GM12892 (cell line): ENCODE data around the gene VBP1. TPM values are rescaled to one million over a fixed set of nuclear protein-coding genes. Genes with fewer than 3 reads are reported as not detected.
"Not testable (repeated sequence)": the region's sequence is repeated elsewhere in the genome, so short reads cannot be mapped to it uniquely, and the experiment has no call there.

Experiments
- DNase-seq: peaks from one replicate; pipeline ENCODE4 v3.0.0; 2011; ENCODE audit not compliant: insufficient read length
- FAIRE-seq: peaks from 2 replicates; lab custom pipeline; 2011; peaks lifted over from hg19 to GRCh38; lab: Jason Lieb, UNC
- POLR2A ChIP-seq: IDR thresholded peaks from 2 replicates; pipeline ENCODE4 v1.6.1; 2011; ENCODE audit warnings: low read depth, low read length, control low read depth
- POLR2AphosphoS5 ChIP-seq: IDR thresholded peaks from 2 replicates; pipeline ENCODE4 v1.6.1; 2011; ENCODE audit warnings: low read depth, low read length, control low read depth
- TAF1 ChIP-seq: IDR thresholded peaks from 2 replicates; pipeline ENCODE4 v1.6.1; 2011; ENCODE audit warnings: low read depth, mild to moderate bottlenecking, control low read depth, low read length, borderline replicate concordance
- polyA plus RNA-seq: library from polyadenylated mRNA; unstranded; fragments of >200 nt; gene quantifications from one replicate; pipeline ENCODE4 v1.2.1, GENCODE V29; 2012; ENCODE audit warnings: missing spikeins, inconsistent platforms; ENCODE audit not compliant: missing spikeins

VBP1 gene, protein sequence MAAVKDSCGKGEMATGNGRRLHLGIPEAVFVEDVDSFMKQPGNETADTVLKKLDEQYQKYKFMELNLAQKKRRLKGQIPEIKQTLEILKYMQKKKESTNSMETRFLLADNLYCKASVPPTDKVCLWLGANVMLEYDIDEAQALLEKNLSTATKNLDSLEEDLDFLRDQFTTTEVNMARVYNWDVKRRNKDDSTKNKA
- 101 TPM for polyA plus RNA-seq

GRCh38 chrX:155216179-155216939, at the start of gene VBP1:
Gene VBP1 (plus strand): TSS chrX:155216460. CDS start chrX:155216483, 23 bp downstream.
- peak; percentile 58 for DNase-seq
- FAIRE-seq = peak; percentile 85
- TF ChIP-seq POLR2AphosphoS5 (no peak; the same call in 1 of the 2 replicates), TAF1 (peak; percentile 72; the same call in 1 of the 2 replicates), POLR2A (peak; percentile 67; the same call in 1 of the 2 replicates)

GRCh38 chrX:155169881-155170280, 46.4 kb upstream of the VBP1 start:
- FAIRE-seq (no peak), DNase-seq (no peak)
- no peak for TF ChIP-seq TAF1
- TF ChIP-seq POLR2AphosphoS5 = no peak
- no peak for TF ChIP-seq POLR2A

DNA sequence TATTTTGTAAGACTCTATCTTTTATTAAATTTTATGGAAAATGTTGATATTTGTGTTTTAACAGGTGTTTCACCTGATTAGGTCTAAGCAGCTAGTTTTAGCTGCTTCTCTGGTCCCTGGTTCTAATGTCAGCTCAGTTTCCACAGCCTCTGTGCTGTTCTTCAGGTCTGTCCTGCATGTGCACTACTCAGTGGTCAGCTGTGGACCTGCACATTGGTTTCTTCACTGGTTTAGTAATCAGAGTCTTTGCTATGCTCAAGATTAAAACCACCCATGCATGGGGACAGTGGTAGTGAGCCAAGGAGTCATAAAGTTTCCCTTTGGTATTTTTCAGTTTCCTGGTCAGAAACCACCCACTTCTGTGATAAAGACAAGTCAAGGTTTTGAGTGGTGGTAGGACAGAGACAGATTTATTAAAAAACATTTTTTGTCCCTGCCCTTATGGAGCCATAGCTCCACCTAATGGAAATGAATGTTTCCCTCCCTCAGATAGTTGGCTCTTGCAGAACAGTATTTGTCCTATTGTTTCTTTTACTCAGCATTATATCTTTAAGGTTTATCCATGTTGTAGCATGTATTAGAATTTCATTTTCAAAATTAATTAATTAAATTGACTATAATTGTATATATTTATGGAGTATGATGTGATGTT, 36.8 kb upstream of the VBP1 start:
- FAIRE-seq (no peak), DNase-seq (no peak)
- no peak for TF ChIP-seq POLR2A
- no peak for TF ChIP-seq TAF1
- no peak for TF ChIP-seq POLR2AphosphoS5

DNA sequence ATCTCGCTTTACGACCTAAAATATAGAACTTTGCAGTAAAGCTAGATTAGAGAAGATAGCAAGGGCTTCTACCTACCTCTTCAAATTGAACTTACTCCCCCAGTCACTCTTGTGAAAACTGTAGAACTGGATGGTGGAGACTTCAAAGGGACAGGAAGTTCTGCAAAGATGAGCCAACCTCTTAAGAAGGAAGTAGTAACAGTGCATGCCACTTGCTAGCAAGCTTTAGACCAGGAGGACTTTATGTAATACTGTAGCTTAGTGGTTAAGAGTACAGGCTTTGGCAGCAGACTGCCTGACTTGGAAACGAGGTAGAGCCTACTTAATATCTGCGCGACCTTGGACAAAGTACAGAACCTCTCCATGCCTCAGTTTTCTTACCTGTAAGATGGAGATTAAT, 27.5 kb upstream of the VBP1 start:
- FAIRE-seq = no peak
- TF ChIP-seq POLR2AphosphoS5 (no peak), POLR2A (no peak), TAF1 (no peak)
- no peak for DNase-seq

GRCh38 chrX:155211208-155211607, 5.1 kb upstream of the VBP1 start:
- no peak for FAIRE-seq
- no peak for DNase-seq
- TF ChIP-seq POLR2AphosphoS5 (no peak), POLR2A (no peak), TAF1 (no peak)

GRCh38 chrX:155213731-155214130, 2.5 kb upstream of the VBP1 start:
- TF ChIP-seq TAF1 (no peak), POLR2A (no peak), POLR2AphosphoS5 (no peak)
- no peak for DNase-seq
- FAIRE-seq = no peak

- TF ChIP-seq POLR2A (no peak), TAF1 (no peak)
These were observed 649 bp upstream of the VBP1 start for GRCh38 chrX:155215443-155216178.

GRCh38 chrX:155216940-155217440, 730 bp downstream of the VBP1 start:
- FAIRE-seq (peak; percentile 17), DNase-seq (no peak)
- no peak for TF ChIP-seq POLR2AphosphoS5

More at GRCh38 chrX:155215443-155216178, 649 bp upstream of the VBP1 start:
- no peak for DNase-seq
- FAIRE-seq = no peak

DNA sequence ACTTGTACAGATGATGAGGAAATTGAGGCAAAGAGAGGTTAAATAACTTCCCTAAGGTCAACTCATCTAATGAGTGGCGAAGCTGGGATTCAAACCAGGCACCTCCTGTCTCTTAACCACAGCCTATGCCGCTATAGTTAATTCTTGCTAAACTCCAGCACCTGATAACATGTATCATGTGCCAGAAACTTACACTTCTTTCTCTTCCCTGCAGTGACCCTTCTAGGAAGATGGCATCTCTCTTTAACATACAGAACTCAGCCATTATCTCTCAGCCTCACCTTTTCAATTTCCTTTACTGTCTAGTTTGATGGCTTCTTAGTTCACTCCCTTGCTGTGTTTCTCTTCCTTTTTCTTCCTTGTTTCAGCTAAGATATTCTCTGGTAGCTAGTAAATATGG, 2.5 kb downstream of the VBP1 start:
- FAIRE-seq = no peak

GRCh38 chrX:155221351-155221750, 5.1 kb downstream of the VBP1 start:
- no peak for DNase-seq
- TF ChIP-seq TAF1 (no peak), POLR2A (no peak), POLR2AphosphoS5 (no peak)
- no peak for FAIRE-seq

More for the DNA sequence above, 2.5 kb downstream of the VBP1 start:
- TF ChIP-seq TAF1 = no peak
- no peak for TF ChIP-seq POLR2AphosphoS5
- TF ChIP-seq POLR2A = no peak
- no peak for DNase-seq

- not testable (repeated sequence) for FAIRE-seq
These were observed 7.5 kb downstream of the VBP1 start for GRCh38 chrX:155223746-155224145.

GRCh38 chrX:155225774-155226173, 9.5 kb downstream of the VBP1 start:
- no peak for FAIRE-seq
- no peak for DNase-seq

More at GRCh38 chrX:155223746-155224145, 7.5 kb downstream of the VBP1 start:
- not testable (repeated sequence) for DNase-seq

More at GRCh38 chrX:155225774-155226173, 9.5 kb downstream of the VBP1 start:
- TF ChIP-seq POLR2AphosphoS5 (no peak), POLR2A (no peak), TAF1 (no peak)
